B cell (primary cell): Measurements from ENCODE around the gene CGNL1. TPM values are rescaled to one million over a fixed set of nuclear protein-coding genes. Genes with fewer than 3 reads are reported as not detected.

ENCODE experiments used
- ATAC-seq: fragments of 200-7000 bp; cut with Tn5 transposase; one replicate; pipeline ENCODE4 v1.10.0; 2021; ENCODE audit warnings: low read depth, mild to moderate bottlenecking, moderate number of reproducible peaks, moderate library complexity
- CTCF ChIA-PET: fragments of 350-600 bp; sonication (Branson Sonifier 250); formaldehyde crosslinking; loops from one replicate; lab custom pipeline; 2021; ENCODE audit warnings: antibody characterized with exemption, inconsistent platforms; lab: Charles Lee
- POLR2A ChIA-PET: fragments of 350-600 bp; sonication (Branson Sonifier 250); formaldehyde crosslinking; loops from one replicate; lab custom pipeline; 2021; ENCODE audit warnings: antibody characterized with exemption; lab: Charles Lee
- DNase-seq: peaks from one replicate; pipeline ENCODE4 v3.0.0; 2013
- H2AFZ ChIP-seq: 2 replicates; pipeline ENCODE4 v1.6.1; 2012; ENCODE audit warnings: mild to moderate bottlenecking, low read depth, low read length; ENCODE audit not compliant: insufficient read depth, poor library complexity, severe bottlenecking
- H3K27ac ChIP-seq, 2 donors: 1 replicate in 1 of 2; 2 replicates in 1 of 2; pipeline ENCODE4 v1.5.1; 2012 to 2013; ENCODE audit warnings: low read length in 2 of 2, mild to moderate bottlenecking in 2 of 2, moderate library complexity in 1 of 2
- H3K27me3 ChIP-seq, 4 experiments: fragments of 200-600 bp in 1 of 4; sonication (generic) in 1 of 4; replicated peaks in 1 of 4; 1 replicate in 2 of 4; 2 replicates in 2 of 4; pipeline versions ENCODE4 v1.6.1 to v1.7.0; 2013 to 2016; ENCODE audit warnings: low read length in 3 of 4, mild to moderate bottlenecking in 2 of 4, mixed read lengths in 1 of 4, moderate library complexity in 1 of 4; ENCODE audit not compliant: insufficient read depth in 4 of 4, control insufficient read depth in 3 of 4; ENCODE audit errors: control extremely low read depth in 1 of 4
- H3K36me3 ChIP-seq, 2 experiments: replicated peaks in 1 of 2; 1 replicate in 1 of 2; 2 replicates in 1 of 2; pipeline versions ENCODE4 v1.6.1 to v1.7.1; 2013; ENCODE audit warnings: low read length in 1 of 2; ENCODE audit not compliant: insufficient read depth in 2 of 2, control insufficient read depth in 1 of 2; ENCODE audit errors: control extremely low read depth in 1 of 2, extremely low read depth in 1 of 2
- H3K4me1 ChIP-seq, 2 donors: fragments of 200-600 bp in 1 of 2; sonication (generic) in 1 of 2; 1 replicate in 1 of 2; 2 replicates in 1 of 2; pipeline versions ENCODE4 v1.5.1 to v1.6.1; 2013 to 2017; ENCODE audit warnings: low read length in 2 of 2; ENCODE audit not compliant: control insufficient read depth in 2 of 2, insufficient read depth in 2 of 2
- H3K4me2 ChIP-seq: replicated peaks from 2 replicates; pipeline ENCODE3; 2012; ENCODE audit warnings: mild to moderate bottlenecking, low read depth, low read length; ENCODE audit not compliant: poor library complexity, severe bottlenecking
- H3K4me3 ChIP-seq, 5 experiments: fragments of 200-600 bp in 1 of 5; sonication (generic) in 1 of 5; 1 replicate in 3 of 5; 2 replicates in 2 of 5; pipeline versions ENCODE4 v1.5.1 to v1.7.0; 2011 to 2016; ENCODE audit warnings: low read length in 4 of 5, mild to moderate bottlenecking in 4 of 5, low read depth in 2 of 5, control low read depth in 1 of 5, moderate library complexity in 1 of 5; ENCODE audit not compliant: insufficient read depth in 1 of 5; ENCODE audit errors: control extremely low read depth in 1 of 5, extremely low read depth in 1 of 5
- H3K79me2 ChIP-seq: fragments of 200-600 bp; sonication (generic); one replicate; pipeline ENCODE4 v1.6.0; 2016; ENCODE audit warnings: low read length; ENCODE audit not compliant: control insufficient read depth, insufficient read depth
- H3K9ac ChIP-seq: fragments of 200-600 bp; sonication (generic); 2 replicates; pipeline ENCODE4 v1.6.1; 2017; ENCODE audit warnings: mild to moderate bottlenecking, low read length, moderate library complexity
- H3K9me3 ChIP-seq, 3 donors: one replicate each; pipeline versions ENCODE4 v1.6.1 to v1.7.1; 2013; ENCODE audit warnings: low read length in 2 of 3; ENCODE audit not compliant: control insufficient read depth in 2 of 3, insufficient read depth in 1 of 3; ENCODE audit errors: control extremely low read depth in 1 of 3
- H4K20me1 ChIP-seq: 2 replicates; pipeline ENCODE4 v1.6.0; 2012; ENCODE audit warnings: mild to moderate bottlenecking, low read length; ENCODE audit not compliant: insufficient read depth, control insufficient read depth, poor library complexity, severe bottlenecking
- H3K27ac Mint-ChIP-seq: one replicate; pipeline ENCODE4 v1.8.0; 2021; ENCODE audit warnings: mixed read lengths
- H3K27me3 Mint-ChIP-seq: one replicate; pipeline ENCODE4 v1.8.0; 2021; ENCODE audit warnings: mixed read lengths
- H3K4me1 Mint-ChIP-seq: one replicate; pipeline ENCODE4 v1.8.0; 2021; ENCODE audit warnings: mixed read lengths
- H3K4me3 Mint-ChIP-seq: one replicate; pipeline ENCODE4 v1.8.0; 2021; ENCODE audit warnings: mixed read lengths
- H3K9me3 Mint-ChIP-seq: one replicate; pipeline ENCODE4 v1.8.0; 2022; ENCODE audit warnings: mixed read lengths; ENCODE audit not compliant: insufficient read depth
- EZH2 ChIP-seq: IDR thresholded peaks from 2 replicates; pipeline ENCODE4 v1.6.1; 2012; ENCODE audit warnings: borderline replicate concordance, low read depth, mild to moderate bottlenecking, moderate library complexity, low read length; ENCODE audit not compliant: insufficient read depth, poor library complexity, severe bottlenecking
- WGBS: methylation state at CpG from one replicate; pipeline ENCODE4 v1.1.5; 2013; ENCODE audit warnings: missing lambda C conversion rate; ENCODE audit not compliant: insufficient coverage; 5-methylcytosine and 5-hydroxymethylcytosine counted together
- intact Hi-C: fragments of 100-400 bp; cut with micrococcal nuclease; formaldehyde crosslinking; loops from one replicate; pipeline ENCODE4 v1.10.0; 2022
- polyA plus RNA-seq: library from polyadenylated mRNA; depleted of rRNA; stranded (reverse); fragments of >200 nt; gene quantifications from 2 replicates; pipeline ENCODE4 v1.2.3, GENCODE V29; 2012
- total RNA-seq, 2 donors: library from RNA; stranded (reverse); fragments of 120-200 nt in 1 of 2; gene quantifications; 1 replicate in 1 of 2; 2 replicates in 1 of 2; pipeline versions ENCODE4 v1.2.3 to v1.2.4, GENCODE V29; 2013 to 2022
- TF ChIP-seq, protein P1 (sequence below): fragments of 200-600 bp; IDR thresholded peaks from one replicate; pipeline ENCODE4 v1.8.0; 2022; ENCODE audit warnings: antibody characterized with exemption, mild to moderate bottlenecking

The CGNL1 gene
- total and polyA plus RNA-seq, 2 donors (not counting 1 experiment from before 2014, with no cell fraction given): 0.03 to 0.12 TPM

- peaks cover 0 to 12% (median 9%) of the 10 kb centered on the region in 3 donors for H3K9me3 ChIP-seq
- no peak for DNase-seq
- H3K9ac ChIP-seq: no peak overlapping the region
- no peaks in the 10 kb centered on the region for H4K20me1 ChIP-seq
- H3K27me3 Mint-ChIP-seq: peaks cover 5% of the 10 kb centered on the region
- no peak overlapping the region for H3K4me2 ChIP-seq
- no peaks in the 10 kb centered on the region for H3K36me3 ChIP-seq
- WGBS: 69% methylated on average over 4 of the region's 7 CpGs
- no peak overlapping the region for H3K4me3 ChIP-seq
- no peaks in the 10 kb centered on the region for H3K4me1 Mint-ChIP-seq
- H2AFZ ChIP-seq: no peak overlapping the region
- peaks cover 0 to 4% (median 0%) of the 10 kb centered on the region in 4 experiments for H3K27me3 ChIP-seq
- TF ChIP-seq EZH2: no peak
- TF ChIP-seq, protein P1, sequence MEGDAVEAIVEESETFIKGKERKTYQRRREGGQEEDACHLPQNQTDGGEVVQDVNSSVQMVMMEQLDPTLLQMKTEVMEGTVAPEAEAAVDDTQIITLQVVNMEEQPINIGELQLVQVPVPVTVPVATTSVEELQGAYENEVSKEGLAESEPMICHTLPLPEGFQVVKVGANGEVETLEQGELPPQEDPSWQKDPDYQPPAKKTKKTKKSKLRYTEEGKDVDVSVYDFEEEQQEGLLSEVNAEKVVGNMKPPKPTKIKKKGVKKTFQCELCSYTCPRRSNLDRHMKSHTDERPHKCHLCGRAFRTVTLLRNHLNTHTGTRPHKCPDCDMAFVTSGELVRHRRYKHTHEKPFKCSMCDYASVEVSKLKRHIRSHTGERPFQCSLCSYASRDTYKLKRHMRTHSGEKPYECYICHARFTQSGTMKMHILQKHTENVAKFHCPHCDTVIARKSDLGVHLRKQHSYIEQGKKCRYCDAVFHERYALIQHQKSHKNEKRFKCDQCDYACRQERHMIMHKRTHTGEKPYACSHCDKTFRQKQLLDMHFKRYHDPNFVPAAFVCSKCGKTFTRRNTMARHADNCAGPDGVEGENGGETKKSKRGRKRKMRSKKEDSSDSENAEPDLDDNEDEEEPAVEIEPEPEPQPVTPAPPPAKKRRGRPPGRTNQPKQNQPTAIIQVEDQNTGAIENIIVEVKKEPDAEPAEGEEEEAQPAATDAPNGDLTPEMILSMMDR: no peak
- no peak for ATAC-seq
- H3K4me1 ChIP-seq: no peaks in the 10 kb centered on the region
- H3K79me2 ChIP-seq: no peaks in the 10 kb centered on the region
- no peaks in the 10 kb centered on the region for H3K9me3 Mint-ChIP-seq
- intact Hi-C loops: no loop called here
- CTCF ChIA-PET: no interaction called here
- no peak overlapping the region for H3K27ac ChIP-seq
- POLR2A ChIA-PET: no interaction called here
- H3K27ac Mint-ChIP-seq: no peak overlapping the region
- H3K4me3 Mint-ChIP-seq: no peak overlapping the region
Measured at GRCh38 chr15:57458356-57458781, 82.1 kb downstream of the CGNL1 start.

GRCh38 chr15:57460208-57460816, 84.0 kb downstream of the CGNL1 start:
- DNase-seq (no peak), ATAC-seq (no peak)
- intact Hi-C loops: no loop called here
- Mint-ChIP-seq H3K4me1 (no peaks in the 10 kb centered on the region), H3K9me3 (no peaks in the 10 kb centered on the region), H3K4me3 (no peak overlapping the region), H3K27ac (no peak overlapping the region), H3K27me3 (peaks cover 8% of the 10 kb centered on the region)
- 100% methylated on average over 1 of the region's 3 CpGs for WGBS
- no peaks in the 10 kb centered on the region for H3K79me2 ChIP-seq
- POLR2A ChIA-PET: no interaction called here
- H3K4me3 ChIP-seq: no peak overlapping the region
- H3K4me1 ChIP-seq: no peaks in the 10 kb centered on the region
- no peak overlapping the region for H3K27ac ChIP-seq
- peaks cover 0 to 12% (median 9%) of the 10 kb centered on the region in 3 donors for H3K9me3 ChIP-seq
- TF ChIP-seq, protein P1: no peak
- no peak for TF ChIP-seq EZH2
- no peak overlapping the region for H2AFZ ChIP-seq
- CTCF ChIA-PET: interaction anchor here (1.1 kb wide), 1 partner anchor 120 kb away, joined by 3 read pairs; no protein-coding TSS in a partner anchor
- H3K36me3 ChIP-seq: no peaks in the 10 kb centered on the region
- peaks cover 0 to 4% (median 0%) of the 10 kb centered on the region in 4 experiments for H3K27me3 ChIP-seq
- no peak overlapping the region for H3K4me2 ChIP-seq
- H4K20me1 ChIP-seq: no peaks in the 10 kb centered on the region
- no peak overlapping the region for H3K9ac ChIP-seq
